A549 (cell line): Measurements from ENCODE around the gene HOXB5. TPM values are rescaled to one million over a fixed set of nuclear protein-coding genes. Genes with fewer than 3 reads are reported as not detected.

ENCODE experiments used
- ATAC-seq, 2 experiments: fragments of 200-7000 bp in 1 of 2; fragments of >200 bp in 1 of 2; cut with Nextera tagmentation in 1 of 2; cut with Tn5 transposase in 1 of 2; 3 replicates each; pipeline versions ENCODE4 v1.8.0 to v1.9.1; 2018 to 2020; ENCODE audit warnings: mild to moderate bottlenecking in 1 of 2, moderate library complexity in 1 of 2
- CTCF ChIA-PET: fragments of 300-600 bp; sonication (Branson Sonifier 250); formaldehyde crosslinking; extraction: SDS; loops from one replicate; lab custom pipeline; 2021; ENCODE audit warnings: antibody characterized with exemption, inconsistent platforms; lab: Yijun Ruan, JAX
- POLR2A ChIA-PET: fragments of 350-600 bp; formaldehyde crosslinking; extraction: SDS; loops from one replicate; lab custom pipeline; 2021; ENCODE audit warnings: antibody characterized with exemption, inconsistent platforms; lab: Yijun Ruan, JAX
- DNase-seq, 2 experiments: peaks; one replicate each; pipeline versions ENCODE4 v3.0.0 to v3.0.0-alpha.2; 2011 to 2016; ENCODE audit warnings: low read depth in 1 of 2, low spot score in 1 of 2
- FAIRE-seq: peaks from 2 replicates; lab custom pipeline; 2011; peaks lifted over from hg19 to GRCh38; lab: Jason Lieb, UNC
- H3K27ac ChIP-seq, 2 experiments: fragments of >200 bp; sonication (Bioruptor Twin); formaldehyde crosslinking; 3 replicates each; pipeline ENCODE4 v1.5.1; 2016 to 2017
- H3K4me1 ChIP-seq: fragments of >200 bp; sonication (Bioruptor Twin); formaldehyde crosslinking; 3 replicates; pipeline ENCODE4 v1.6.1; 2016
- H3K4me2 ChIP-seq: fragments of >200 bp; sonication (Bioruptor Twin); formaldehyde crosslinking; 3 replicates; pipeline ENCODE4 v1.6.1; 2016
- H3K4me3 ChIP-seq: fragments of >200 bp; sonication (Bioruptor Twin); formaldehyde crosslinking; 3 replicates; pipeline ENCODE4 v1.5.1; 2016
- H3K9me3 ChIP-seq: fragments of >200 bp; sonication (Bioruptor Twin); formaldehyde crosslinking; 3 replicates; pipeline ENCODE4 v1.6.1; 2016
- E2F6 ChIP-seq: IDR thresholded peaks from 2 replicates; pipeline ENCODE4 v1.6.1; 2012; ENCODE audit warnings: low read depth, borderline replicate concordance
- EHMT2 ChIP-seq: fragments of 200-600 bp; sonication (generic); IDR thresholded peaks from 2 replicates; pipeline ENCODE4 v1.6.1; 2016; ENCODE audit warnings: antibody characterized with exemption, low read depth, mild to moderate bottlenecking, moderate library complexity
- ESRRA ChIP-seq: fragments of 150-350 bp; IDR thresholded peaks from 2 replicates; pipeline ENCODE4 v1.6.1; 2014; ENCODE audit warnings: mild to moderate bottlenecking, low read length, borderline replicate concordance
- FOSL2 ChIP-seq, 2 experiments: fragments of 450-650 bp in 1 of 2; fragments of >200 bp in 1 of 2; sonication (Bioruptor Twin) in 1 of 2; formaldehyde crosslinking; IDR thresholded peaks; 2 replicates each; pipeline versions ENCODE4 v1.5.0 to v1.6.1; 2016 to 2020; ENCODE audit warnings: mild to moderate bottlenecking in 1 of 2, moderate library complexity in 1 of 2
- GATA3 ChIP-seq: IDR thresholded peaks from 2 replicates; pipeline ENCODE4 v1.6.1; 2012; ENCODE audit warnings: borderline replicate concordance
- HDAC2 ChIP-seq: fragments of 200-600 bp; sonication (generic); IDR thresholded peaks from 2 replicates; pipeline ENCODE4 v1.6.1; 2016
- HMGXB4 ChIP-seq: fragments of 250-450 bp; sonication (Bioruptor Pico); IDR thresholded peaks from 2 replicates; pipeline ENCODE4 v1.5.0; 2021; ENCODE audit warnings: mild to moderate bottlenecking, moderate library complexity, borderline replicate concordance
- HOXB5 ChIP-seq: fragments of 250-450 bp; sonication (Bioruptor Pico); IDR thresholded peaks from 2 replicates; pipeline ENCODE4 v1.5.0; 2020; ENCODE audit warnings: mild to moderate bottlenecking, moderate library complexity
- JUN ChIP-seq, 2 experiments: fragments of >200 bp; sonication (Bioruptor Twin); formaldehyde crosslinking; IDR thresholded peaks; 2 replicates in 1 of 2; 3 replicates in 1 of 2; pipeline ENCODE4 v1.6.1; 2016 to 2017
- JUNB ChIP-seq: fragments of >200 bp; sonication (Bioruptor Twin); formaldehyde crosslinking; IDR thresholded peaks from 2 replicates; pipeline ENCODE4 v1.6.1; 2016
- KDM5A ChIP-seq: fragments of 200-600 bp; sonication (generic); IDR thresholded peaks from 2 replicates; pipeline ENCODE4 v1.6.1; 2016; ENCODE audit warnings: antibody characterized with exemption, mild to moderate bottlenecking
- MAX ChIP-seq: IDR thresholded peaks from 2 replicates; pipeline ENCODE4 v1.6.1; 2012
- MAZ ChIP-seq: fragments of 150-350 bp; IDR thresholded peaks from 2 replicates; pipeline ENCODE4 v1.6.1; 2014; ENCODE audit warnings: antibody characterized with exemption, low read depth, low read length, borderline replicate concordance
- NR3C1 ChIP-seq: fragments of >200 bp; sonication (Bioruptor Twin); formaldehyde crosslinking; IDR thresholded peaks from 3 replicates; pipeline ENCODE4 v1.6.1; 2017
- POLR2A ChIP-seq: IDR thresholded peaks from 2 replicates; pipeline ENCODE4 v1.6.1; 2012; ENCODE audit warnings: mild to moderate bottlenecking, low read length
- POLR2AphosphoS2 ChIP-seq: conservative IDR thresholded peaks from 2 replicates; pipeline ENCODE4 v1.6.1; 2012; ENCODE audit warnings: low read length, improper control_type of control experiment, inconsistent platforms
- RAD21 ChIP-seq, 2 experiments: fragments of >200 bp in 1 of 2; sonication (Bioruptor Twin) in 1 of 2; formaldehyde crosslinking in 1 of 2; IDR thresholded peaks in 1 of 2; conservative IDR thresholded peaks in 1 of 2; 2 replicates in 1 of 2; 3 replicates in 1 of 2; pipeline ENCODE4 v1.6.1; 2012 to 2018; ENCODE audit warnings: inconsistent platforms in 1 of 2
- RARB ChIP-seq: fragments of 250-450 bp; sonication (Bioruptor Pico); IDR thresholded peaks from 2 replicates; pipeline ENCODE4 v1.8.0; 2021; ENCODE audit warnings: mild to moderate bottlenecking, moderate library complexity
- REST ChIP-seq: fragments of 200-600 bp; sonication (generic); IDR thresholded peaks from 2 replicates; pipeline ENCODE4 v1.6.1; 2016; ENCODE audit warnings: antibody characterized with exemption, mild to moderate bottlenecking, moderate library complexity
- RNF2 ChIP-seq: fragments of 200-600 bp; sonication (generic); IDR thresholded peaks from 2 replicates; pipeline ENCODE4 v1.6.1; 2016; ENCODE audit warnings: low read depth, mild to moderate bottlenecking, antibody characterized with exemption, moderate library complexity, borderline replicate concordance
- TP53 ChIP-seq: fragments of 250-450 bp; sonication (Bioruptor Pico); IDR thresholded peaks from 2 replicates; pipeline ENCODE4 v1.5.0; 2021; ENCODE audit warnings: mild to moderate bottlenecking, moderate library complexity
- ZFP36 ChIP-seq: fragments of 450-650 bp; IDR thresholded peaks from 2 replicates; pipeline ENCODE4 v1.6.1; 2014; ENCODE audit warnings: borderline replicate concordance; ENCODE audit not compliant: partially characterized antibody
- ZNF302 ChIP-seq: fragments of 250-450 bp; sonication (Bioruptor Pico); IDR thresholded peaks from 2 replicates; pipeline ENCODE4 v1.9.0; 2021; ENCODE audit warnings: inconsistent platforms, mild to moderate bottlenecking, moderate library complexity
- ZSCAN20 ChIP-seq: fragments of 250-450 bp; sonication (Bioruptor Pico); IDR thresholded peaks from 2 replicates; pipeline ENCODE4 v1.8.0; 2022; ENCODE audit warnings: mild to moderate bottlenecking, moderate library complexity
- WGBS: methylation state at CpG from one replicate; pipeline ENCODE4 v1.1.6; 2017; ENCODE audit errors: missing lambda C conversion rate; 5-methylcytosine and 5-hydroxymethylcytosine counted together
- polyA plus RNA-seq, 4 experiments: library from polyadenylated mRNA; depleted of rRNA in 3 of 4; stranded (reverse); fragments of >200 nt; fragmentation: RNase III in 1 of 4; extraction: RNeasy Plus Mini Kit Qiagen cat#74134 plus additional on column Dnase treatment in 1 of 4; gene quantifications; 2 replicates in 3 of 4; 3 replicates in 1 of 4; pipeline ENCODE4 v1.2.3, GENCODE V29; 2011 to 2017

Gene HOXB5
- polyA plus RNA-seq, 2 of the 4 experiments (the other 2 are of a cell fraction) = 2.5 to 3.0 TPM

GRCh38 chr17:48615047-48615962 is 21.7 kb upstream of the HOXB5 start, which contains the start of gene HOXB8:
TSS of gene HOXB8 (minus strand) at chr17:48615292. CDS start at chr17:48614704, 588 bp downstream.
- FAIRE-seq = no peak

GRCh38 chr17:48613862-48614694 is 20.5 kb upstream of the HOXB5 start:
- POLR2A ChIA-PET = interaction anchor here (0.6 to 2.9 kb wide), 5 partner anchors 11 to 566 kb away, joined by 3 to 30 read pairs (median 4); partner anchors contain the start of genes HOXB9 and NFE2L1
- CTCF ChIA-PET = interaction anchor here (0.8 to 3.0 kb wide), 22 partner anchors 9 to 596 kb away, joined by 3 to 17 read pairs (median 4); partner anchors contain the start of gene HOXB9
- H3K27ac ChIP-seq = peak overlapping the region; percentile 93 to 99
- H3K9me3 ChIP-seq = no peaks in the 10 kb centered on the region
- peak; percentile 64 to 71 for DNase-seq
- H3K4me2 ChIP-seq = peak overlapping the region; percentile 98
- peaks cover 20% of the 10 kb centered on the region for H3K4me1 ChIP-seq
- TF ChIP-seq RNF2 (0 out of 2 replicates have a peak, but pooled peaks have one; percentile 56), MAX (peak; percentile 75; the same call in 1 of the 2 replicates), E2F6 (peak; percentile 40; the same call in 1 of the 2 replicates), ZFP36 (peak; percentile 21), REST (no peak), KDM5A (no peak), POLR2A (peak; percentile 55)
- H3K4me3 ChIP-seq = peak overlapping the region; percentile 74
- no peak for FAIRE-seq
- peak; percentile 27 to 54 for ATAC-seq
- 1% methylated on average over 49 of the region's 55 CpGs for whole genome bisulfite sequencing

More at GRCh38 chr17:48615047-48615962, 21.7 kb upstream of the HOXB5 start, which contains the start of gene HOXB8:
- 66% methylated on average over 41 of the region's 41 CpGs for WGBS
- Histone ChIP-seq H3K4me3 (peak within 1 kb of the TSS; percentile 74), H3K4me2 (peak within 1 kb of the TSS; percentile 98), H3K27ac (peak within 1 kb of the TSS; percentile 93 to 99), H3K4me1 (peaks cover 12% of the 10 kb centered on the region), H3K9me3 (no peaks in the 10 kb centered on the region)
- ChIA-PET POLR2A (interaction anchor here (2.9 kb wide), 1 partner anchor 10 kb away, joined by 30 read pairs; the partner anchor contains the start of gene HOXB9), CTCF (interaction anchor here (0.8 to 4.8 kb wide), 21 partner anchors 8 to 597 kb away, joined by 3 to 37 read pairs (median 4); partner anchors contain the start of gene HOXB9)
- peak in 1 of 2 experiments; percentile 39 for DNase-seq
- ATAC-seq = no peak
- TF ChIP-seq MAZ = no peak
- TF ChIP-seq TP53 (CRISPR knock-in tag) = no peak
- no peak for TF ChIP-seq JUN (IDR thresholded peaks at IDR 0.05)
- no peak for TF ChIP-seq HOXB5 (CRISPR knock-in tag)
- TF ChIP-seq MAX = no peak
- no peak for TF ChIP-seq RAD21 (conservative IDR thresholded peaks at IDR 0.05 in 1 of 2, IDR thresholded peaks at IDR 0.05 in 1 of 2)
- TF ChIP-seq NR3C1 = no peak
- TF ChIP-seq POLR2AphosphoS2 = no peak
- TF ChIP-seq ZSCAN20 (CRISPR knock-in tag) = no peak
- TF ChIP-seq EHMT2 = no peak
- TF ChIP-seq HMGXB4 (CRISPR knock-in tag) = no peak
- TF ChIP-seq JUNB = no peak
- TF ChIP-seq FOSL2 (IDR thresholded peaks at IDR 0.05) = no peak
- no peak for TF ChIP-seq FOSL2 (CRISPR knock-in tag; IDR thresholded peaks at IDR 0.05)
- TF ChIP-seq RARB (CRISPR knock-in tag) = no peak
- TF ChIP-seq GATA3 = no peak
- TF ChIP-seq ZNF302 (CRISPR knock-in tag) = no peak
- TF ChIP-seq ESRRA = no peak
- TF ChIP-seq HDAC2 = no peak
